HG02938 (cell line): ENCODE measurements around the gene ATXN7L1.
"Not testable (repeated sequence)": the region's sequence is repeated elsewhere in the genome, so short reads cannot be mapped to it uniquely, and the experiment has no call there.

Source experiments
- ATAC-seq: cut with Tn5 transposase; IDR thresholded peaks from one replicate; pipeline ENCODE4 v1.9.1; 2021; ENCODE audit warnings: mild to moderate bottlenecking, moderate library complexity; ENCODE audit not compliant: unreplicated experiment

ATXN7L1 gene

DNA sequence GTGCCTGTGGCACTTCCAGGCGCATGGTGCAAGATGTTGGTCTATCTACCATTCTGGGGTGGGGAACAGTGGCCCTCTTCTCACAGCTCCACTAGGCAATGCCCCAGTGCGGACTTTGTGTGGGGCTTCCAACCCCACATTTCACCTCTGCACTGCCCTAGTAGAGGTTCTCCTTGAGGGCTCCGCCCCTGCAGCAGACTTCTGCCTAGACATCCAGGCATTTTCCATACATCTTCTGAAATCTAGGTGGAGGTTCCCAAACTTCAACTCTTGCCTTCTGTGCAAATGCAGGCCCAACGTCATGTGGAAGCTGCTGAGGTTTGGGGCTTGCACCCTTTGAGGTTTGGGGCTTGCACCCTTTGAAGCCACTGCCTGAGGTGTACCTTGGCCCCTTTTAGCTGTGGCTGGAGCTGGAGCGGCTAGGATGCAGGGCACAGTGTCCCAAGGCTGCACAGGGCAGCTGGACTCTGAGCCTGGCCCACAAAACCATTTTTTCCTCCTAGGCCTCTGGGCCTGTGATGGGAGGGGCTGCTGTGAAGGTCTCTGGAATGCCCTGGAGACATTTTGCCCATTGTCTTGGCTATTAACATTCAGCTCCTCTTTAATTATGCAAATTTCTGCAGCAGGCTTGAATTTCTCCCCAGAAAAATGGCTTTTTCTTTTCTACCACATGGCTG lies 164.5 kb downstream of the ATXN7L1 start:
- no peak for ATAC-seq

GRCh38 chr7:105710720-105711119 lies 165.7 kb downstream of the ATXN7L1 start:
- not testable (repeated sequence) for ATAC-seq

- ATAC-seq = no peak
Observed at GRCh38 chr7:105708763-105709080, 167.7 kb downstream of the ATXN7L1 start.

- ATAC-seq = no peak
Observed at GRCh38 chr7:105707967-105708762, 168.2 kb downstream of the ATXN7L1 start.

DNA sequence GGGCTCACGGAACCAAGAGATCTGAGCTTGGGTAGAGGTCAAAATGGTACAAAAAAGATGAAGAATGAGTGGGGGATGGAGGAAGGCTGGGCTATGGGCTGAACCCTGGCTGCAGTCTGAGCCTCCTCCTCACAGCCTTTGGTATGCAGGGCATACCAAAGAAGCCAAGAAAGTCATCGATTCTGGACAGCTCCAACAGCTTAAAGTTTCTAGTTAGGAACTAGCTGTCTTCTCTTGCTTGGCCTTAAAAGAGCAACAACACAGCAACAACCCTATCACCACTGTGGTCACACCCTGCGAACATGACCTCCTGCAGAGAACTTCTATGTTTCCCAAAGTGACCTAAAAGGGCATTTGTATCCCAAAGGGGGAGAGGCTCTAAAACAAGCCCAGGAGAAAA lies 169.0 kb downstream of the ATXN7L1 start:
- ATAC-seq = no peak

DNA sequence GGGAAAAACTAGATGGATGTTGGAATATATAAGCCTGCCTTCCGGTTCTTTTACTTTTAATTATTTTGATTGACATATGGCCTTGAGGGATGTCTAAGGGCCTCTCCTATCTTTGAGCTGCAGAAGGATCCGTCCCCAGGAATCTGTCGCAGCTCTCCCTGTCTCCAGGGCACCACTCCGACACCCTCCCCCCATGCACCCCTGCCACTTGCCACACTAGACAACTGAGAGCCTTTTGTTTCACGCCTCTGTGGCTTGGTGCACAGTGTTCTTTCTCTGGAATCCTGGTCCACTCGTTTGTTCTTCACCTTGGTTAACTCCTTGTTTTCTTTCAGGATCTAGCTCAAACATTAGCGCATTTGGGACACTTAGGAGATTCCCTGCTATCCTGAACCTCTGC lies 171.0 kb downstream of the ATXN7L1 start:
- ATAC-seq = no peak

- ATAC-seq = no peak
Observed at GRCh38 chr7:105703207-105703930, 173.0 kb downstream of the ATXN7L1 start.

DNA sequence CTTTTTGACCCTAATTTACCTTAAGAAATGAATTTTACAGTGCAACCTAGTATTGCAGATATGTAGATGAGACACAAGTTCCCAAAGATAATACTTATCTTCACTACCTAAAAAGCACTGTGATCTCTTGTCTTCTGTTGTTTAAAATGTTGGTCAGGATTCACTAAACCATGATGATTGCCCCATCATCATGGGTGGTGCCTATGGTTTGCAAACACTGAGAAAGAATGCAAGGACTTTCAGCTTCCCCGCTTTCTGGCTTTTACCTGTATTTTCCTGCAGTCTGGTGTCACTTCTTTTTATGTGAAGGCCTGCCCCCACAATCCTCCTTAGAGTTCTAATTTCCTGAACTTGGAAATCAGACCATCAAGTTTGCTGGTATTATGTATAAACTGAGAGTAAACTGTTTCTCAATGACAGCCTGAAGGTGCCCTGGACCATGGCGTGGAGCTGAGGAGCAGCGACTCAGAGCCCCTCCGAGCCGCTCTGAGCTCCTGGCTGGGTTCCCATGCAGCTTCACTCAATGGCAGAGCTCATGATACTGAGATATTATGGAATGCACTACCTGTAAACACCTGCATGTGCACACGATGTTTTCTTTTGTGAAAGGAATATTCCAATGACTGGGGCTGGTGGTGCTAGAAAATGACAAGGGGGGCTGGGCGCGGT lies 176.7 kb downstream of the ATXN7L1 start:
- no peak for ATAC-seq

- ATAC-seq = no peak
Observed at GRCh38 chr7:105698531-105698930, 177.9 kb downstream of the ATXN7L1 start.

- no peak for ATAC-seq
Observed at GRCh38 chr7:105697753-105698152, 178.6 kb downstream of the ATXN7L1 start.

GRCh38 chr7:105697169-105697568 lies 179.2 kb downstream of the ATXN7L1 start:
- ATAC-seq = not testable (repeated sequence)

GRCh38 chr7:105693576-105693975 lies 182.8 kb downstream of the ATXN7L1 start:
- no peak for ATAC-seq

- no peak for ATAC-seq
Observed at GRCh38 chr7:105691680-105692564, 184.5 kb downstream of the ATXN7L1 start.

DNA sequence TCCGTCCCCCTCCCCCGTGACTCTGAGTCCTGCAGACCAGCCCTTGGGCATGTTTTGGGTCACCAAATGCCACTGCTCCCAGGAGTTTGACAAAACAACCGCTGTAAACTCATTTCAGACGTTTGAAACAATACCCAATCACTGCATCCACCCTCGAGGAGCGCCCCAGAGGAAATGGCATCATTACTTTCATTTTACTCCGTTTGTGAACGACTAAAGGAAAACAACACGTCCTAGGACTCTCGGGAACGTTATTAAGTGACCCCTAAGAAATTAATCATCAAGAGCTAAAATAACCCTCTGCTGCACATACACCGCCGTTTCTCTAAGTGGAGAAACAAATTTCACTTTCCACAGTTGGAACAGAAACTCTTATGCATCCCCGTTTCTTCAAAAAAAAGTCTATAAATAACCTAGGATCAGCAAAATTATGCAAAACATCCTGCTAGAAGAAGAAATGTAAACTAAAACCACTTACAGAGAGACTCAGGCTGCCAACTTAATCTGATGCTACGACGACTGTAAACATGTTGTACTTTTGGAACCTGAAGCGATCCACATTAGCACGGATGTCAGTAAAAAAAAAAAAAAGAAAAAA lies 185.2 kb downstream of the ATXN7L1 start:
- ATAC-seq = no peak

GRCh38 chr7:105690325-105690945 lies 186.0 kb downstream of the ATXN7L1 start:
- ATAC-seq = no peak

- ATAC-seq = no peak
Observed at GRCh38 chr7:105689067-105689819, 187.2 kb downstream of the ATXN7L1 start.

- ATAC-seq = no peak
Observed at GRCh38 chr7:105688617-105689016, 187.8 kb downstream of the ATXN7L1 start.

GRCh38 chr7:105685161-105685560 lies 191.2 kb downstream of the ATXN7L1 start:
- ATAC-seq = no peak
